ENCODE measurements around the gene CFH.

Gene CFH

GRCh38 chr1:196651079-196651478, 764 bp upstream of the CFH start:
- Mint-ChIP-seq H3K4me3 (no peak overlapping the region), H3K36me3 (ENCODE audit: low read depth) (no peaks in the 10 kb centered on the region), H3K27ac (no peak overlapping the region), H3K27me3 (no peaks in the 10 kb centered on the region), H3K9me3 (no peaks in the 10 kb centered on the region), H3K4me1 (ENCODE audit: low read depth) (peaks cover 18% of the 10 kb centered on the region)
- no peak for DNase-seq

GRCh38 chr1:196654271-196654670, 2.4 kb downstream of the CFH start:
- no peaks in the 10 kb centered on the region for H3K36me3 Mint-ChIP-seq (ENCODE audit: low read depth)
- no peaks in the 10 kb centered on the region for H3K9me3 Mint-ChIP-seq
- H3K27ac Mint-ChIP-seq = no peak overlapping the region
- H3K4me3 Mint-ChIP-seq = no peak overlapping the region
- H3K4me1 Mint-ChIP-seq (ENCODE audit: low read depth) = peaks cover 21% of the 10 kb centered on the region
- no peak for DNase-seq
- no peaks in the 10 kb centered on the region for H3K27me3 Mint-ChIP-seq

GRCh38 chr1:196655071-196655470, 3.2 kb downstream of the CFH start:
- peaks cover 21% of the 10 kb centered on the region for H3K4me1 Mint-ChIP-seq (ENCODE audit: low read depth)
- DNase-seq = no peak
- no peaks in the 10 kb centered on the region for H3K9me3 Mint-ChIP-seq
- H3K36me3 Mint-ChIP-seq (ENCODE audit: low read depth) = no peaks in the 10 kb centered on the region
- no peak overlapping the region for H3K4me3 Mint-ChIP-seq
- no peaks in the 10 kb centered on the region for H3K27me3 Mint-ChIP-seq
- no peak overlapping the region for H3K27ac Mint-ChIP-seq

- Mint-ChIP-seq H3K27ac (no peak overlapping the region), H3K4me1 (ENCODE audit: low read depth) (peaks cover 21% of the 10 kb centered on the region), H3K4me3 (no peak overlapping the region), H3K36me3 (ENCODE audit: low read depth) (no peaks in the 10 kb centered on the region), H3K27me3 (no peaks in the 10 kb centered on the region), H3K9me3 (no peaks in the 10 kb centered on the region)
- no peak for DNase-seq
Measured at GRCh38 chr1:196655494-196655893, 3.7 kb downstream of the CFH start.

- no peaks in the 10 kb centered on the region for H3K36me3 Mint-ChIP-seq (ENCODE audit: low read depth)
- no peaks in the 10 kb centered on the region for H3K27me3 Mint-ChIP-seq
- peaks cover 9% of the 10 kb centered on the region for H3K4me1 Mint-ChIP-seq (ENCODE audit: low read depth)
- no peak overlapping the region for H3K27ac Mint-ChIP-seq
- DNase-seq = no peak
- no peaks in the 10 kb centered on the region for H3K9me3 Mint-ChIP-seq
- H3K4me3 Mint-ChIP-seq = no peak overlapping the region
Measured at GRCh38 chr1:196659471-196659870, 7.6 kb downstream of the CFH start.

GRCh38 chr1:196660272-196660671, 8.4 kb downstream of the CFH start:
- no peak overlapping the region for H3K27ac Mint-ChIP-seq
- no peak overlapping the region for H3K4me3 Mint-ChIP-seq
- DNase-seq = no peak
- peaks cover 7% of the 10 kb centered on the region for H3K4me1 Mint-ChIP-seq (ENCODE audit: low read depth)
- no peaks in the 10 kb centered on the region for H3K9me3 Mint-ChIP-seq
- H3K36me3 Mint-ChIP-seq (ENCODE audit: low read depth) = no peaks in the 10 kb centered on the region
- H3K27me3 Mint-ChIP-seq = no peaks in the 10 kb centered on the region

- H3K27me3 Mint-ChIP-seq = no peaks in the 10 kb centered on the region
- peaks cover 7% of the 10 kb centered on the region for H3K4me1 Mint-ChIP-seq (ENCODE audit: low read depth)
- H3K4me3 Mint-ChIP-seq = no peak overlapping the region
- no peaks in the 10 kb centered on the region for H3K9me3 Mint-ChIP-seq
- H3K36me3 Mint-ChIP-seq (ENCODE audit: low read depth) = no peaks in the 10 kb centered on the region
- no peak overlapping the region for H3K27ac Mint-ChIP-seq
- no peak for DNase-seq
Measured at GRCh38 chr1:196660852-196661251, 9.0 kb downstream of the CFH start.

- no peaks in the 10 kb centered on the region for H3K27me3 Mint-ChIP-seq
- H3K4me1 Mint-ChIP-seq (ENCODE audit: low read depth) = peaks cover 7% of the 10 kb centered on the region
- no peaks in the 10 kb centered on the region for H3K36me3 Mint-ChIP-seq (ENCODE audit: low read depth)
- no peak overlapping the region for H3K27ac Mint-ChIP-seq
- DNase-seq = no peak
- H3K9me3 Mint-ChIP-seq = no peaks in the 10 kb centered on the region
- H3K4me3 Mint-ChIP-seq = no peak overlapping the region
Measured at GRCh38 chr1:196661345-196661744, 9.5 kb downstream of the CFH start.

- H3K4me3 Mint-ChIP-seq = no peak overlapping the region
- H3K27me3 Mint-ChIP-seq = no peaks in the 10 kb centered on the region
- no peaks in the 10 kb centered on the region for H3K36me3 Mint-ChIP-seq (ENCODE audit: low read depth)
- H3K27ac Mint-ChIP-seq = no peak overlapping the region
- no peak for DNase-seq
- H3K4me1 Mint-ChIP-seq (ENCODE audit: low read depth) = no peaks in the 10 kb centered on the region
- H3K9me3 Mint-ChIP-seq = no peaks in the 10 kb centered on the region
Measured at GRCh38 chr1:196667131-196667530, 15.3 kb downstream of the CFH start.

GRCh38 chr1:196669051-196669450, 17.2 kb downstream of the CFH start:
- no peaks in the 10 kb centered on the region for H3K27me3 Mint-ChIP-seq
- H3K4me1 Mint-ChIP-seq (ENCODE audit: low read depth) = no peaks in the 10 kb centered on the region
- no peak overlapping the region for H3K4me3 Mint-ChIP-seq
- no peaks in the 10 kb centered on the region for H3K9me3 Mint-ChIP-seq
- H3K36me3 Mint-ChIP-seq (ENCODE audit: low read depth) = no peaks in the 10 kb centered on the region
- no peak for DNase-seq
- H3K27ac Mint-ChIP-seq = no peak overlapping the region

- no peak overlapping the region for H3K27ac Mint-ChIP-seq
- H3K4me1 Mint-ChIP-seq (ENCODE audit: low read depth) = no peaks in the 10 kb centered on the region
- no peak for DNase-seq
- no peaks in the 10 kb centered on the region for H3K9me3 Mint-ChIP-seq
- no peaks in the 10 kb centered on the region for H3K27me3 Mint-ChIP-seq
- H3K4me3 Mint-ChIP-seq = no peak overlapping the region
- H3K36me3 Mint-ChIP-seq (ENCODE audit: low read depth) = no peaks in the 10 kb centered on the region
Measured at GRCh38 chr1:196669693-196670092, 17.9 kb downstream of the CFH start.

GRCh38 chr1:196674908-196675307, 23.1 kb downstream of the CFH start:
- Mint-ChIP-seq H3K4me3 (no peak overlapping the region), H3K9me3 (no peaks in the 10 kb centered on the region), H3K36me3 (ENCODE audit: low read depth) (no peaks in the 10 kb centered on the region), H3K27me3 (no peaks in the 10 kb centered on the region), H3K4me1 (ENCODE audit: low read depth) (no peaks in the 10 kb centered on the region), H3K27ac (no peak overlapping the region)
- no peak for DNase-seq

GRCh38 chr1:196677781-196678509, 26.1 kb downstream of the CFH start:
- Mint-ChIP-seq H3K36me3 (ENCODE audit: low read depth) (no peaks in the 10 kb centered on the region), H3K4me1 (ENCODE audit: low read depth) (no peaks in the 10 kb centered on the region), H3K9me3 (no peaks in the 10 kb centered on the region), H3K27ac (no peak overlapping the region), H3K27me3 (no peaks in the 10 kb centered on the region), H3K4me3 (no peak overlapping the region)
- DNase-seq = no peak

- Mint-ChIP-seq H3K4me3 (no peak overlapping the region), H3K4me1 (ENCODE audit: low read depth) (no peaks in the 10 kb centered on the region), H3K36me3 (ENCODE audit: low read depth) (no peaks in the 10 kb centered on the region), H3K27ac (no peak overlapping the region), H3K27me3 (no peaks in the 10 kb centered on the region), H3K9me3 (no peaks in the 10 kb centered on the region)
- DNase-seq = no peak
Measured at GRCh38 chr1:196678510-196678884, 26.7 kb downstream of the CFH start.

GRCh38 chr1:196680107-196680506, 28.3 kb downstream of the CFH start:
- H3K27ac Mint-ChIP-seq = no peak overlapping the region
- H3K36me3 Mint-ChIP-seq (ENCODE audit: low read depth) = no peaks in the 10 kb centered on the region
- no peak for DNase-seq
- H3K4me3 Mint-ChIP-seq = no peak overlapping the region
- no peaks in the 10 kb centered on the region for H3K27me3 Mint-ChIP-seq
- no peaks in the 10 kb centered on the region for H3K9me3 Mint-ChIP-seq
- H3K4me1 Mint-ChIP-seq (ENCODE audit: low read depth) = no peaks in the 10 kb centered on the region

GRCh38 chr1:196684476-196684875, 32.6 kb downstream of the CFH start:
- H3K36me3 Mint-ChIP-seq (ENCODE audit: low read depth) = no peaks in the 10 kb centered on the region

More at GRCh38 chr1:196684476-196684875, 32.6 kb downstream of the CFH start:
- DNase-seq = no peak
- Mint-ChIP-seq H3K27ac (no peak overlapping the region), H3K4me3 (no peak overlapping the region), H3K9me3 (no peaks in the 10 kb centered on the region), H3K27me3 (no peaks in the 10 kb centered on the region), H3K4me1 (ENCODE audit: low read depth) (no peaks in the 10 kb centered on the region)
